ENCODE data around the gene CEP85L. TPM values are rescaled to one million over a fixed set of nuclear protein-coding genes. Genes with fewer than 3 reads are reported as not detected.

CEP85L gene
- total RNA-seq, 1 donor from 2014 or later = 12.6 TPM

- H3K27ac ChIP-seq = no peak overlapping the region
- peaks cover 12% of the 10 kb centered on the region for H3K9me3 Mint-ChIP-seq
- H3K9me3 ChIP-seq (ENCODE audit: low read depth) = peaks cover 3% of the 10 kb centered on the region
- no peak overlapping the region for H3K9ac ChIP-seq
- H3K27ac Mint-ChIP-seq = no peak overlapping the region
- no peaks in the 10 kb centered on the region for H3K79me2 ChIP-seq (ENCODE audit: low read depth)
- no peak for DNase-seq (ENCODE audit: low spot score)
- H3K27me3 Mint-ChIP-seq (ENCODE audit: insufficient read depth, low read depth) = no peaks in the 10 kb centered on the region
- peaks cover 4% of the 10 kb centered on the region for H3K36me3 Mint-ChIP-seq
- H3F3A ChIP-seq (ENCODE audit: low read depth) = no peaks in the 10 kb centered on the region
- no peak for TF ChIP-seq CTCF (IDR thresholded peaks at IDR 0.05)
- TF ChIP-seq EZH2phosphoT487 (IDR thresholded peaks at IDR 0.05) = no peak
- TF ChIP-seq EZH2 (IDR thresholded peaks at IDR 0.05) = no peak
- H3K4me3 Mint-ChIP-seq = no peak overlapping the region
- no peaks in the 10 kb centered on the region for H3K36me3 ChIP-seq
- no peaks in the 10 kb centered on the region for H3K4me1 ChIP-seq
- no peaks in the 10 kb centered on the region for H4K20me1 ChIP-seq (ENCODE audit: low read depth)
- no peak overlapping the region for H3K4me3 ChIP-seq
- no peak overlapping the region for H3K4me2 ChIP-seq
- H2AFZ ChIP-seq (replicated peaks) = no peak overlapping the region
- no peaks in the 10 kb centered on the region for H3K4me1 Mint-ChIP-seq
- no peaks in the 10 kb centered on the region for H3K27me3 ChIP-seq
These were observed 116.1 kb downstream of the CEP85L start for GRCh38 chr6:118535176-118535844.

GRCh38 chr6:118530942-118531341 is 120.4 kb downstream of the CEP85L start:
- Histone ChIP-seq H3F3A (ENCODE audit: low read depth) (no peaks in the 10 kb centered on the region), H3K79me2 (ENCODE audit: low read depth) (no peaks in the 10 kb centered on the region), H3K4me1 (no peaks in the 10 kb centered on the region), H3K9ac (no peak overlapping the region), H3K4me2 (no peak overlapping the region), H4K20me1 (ENCODE audit: low read depth) (no peaks in the 10 kb centered on the region), H2AFZ (replicated peaks) (no peak overlapping the region), H3K36me3 (no peaks in the 10 kb centered on the region), H3K27me3 (no peaks in the 10 kb centered on the region), H3K27ac (no peak overlapping the region), H3K9me3 (ENCODE audit: low read depth) (peaks cover 3% of the 10 kb centered on the region), H3K4me3 (no peak overlapping the region)
- Mint-ChIP-seq H3K4me1 (no peaks in the 10 kb centered on the region), H3K36me3 (peaks cover 4% of the 10 kb centered on the region), H3K4me3 (no peak overlapping the region), H3K27ac (no peak overlapping the region), H3K27me3 (ENCODE audit: insufficient read depth, low read depth) (no peaks in the 10 kb centered on the region), H3K9me3 (peaks cover 12% of the 10 kb centered on the region)
- DNase-seq (ENCODE audit: low spot score) = no peak
- TF ChIP-seq EZH2 (IDR thresholded peaks at IDR 0.05) (no peak), EZH2phosphoT487 (IDR thresholded peaks at IDR 0.05) (no peak), CTCF (IDR thresholded peaks at IDR 0.05) (no peak)

- peaks cover 3% of the 10 kb centered on the region for H3K9me3 ChIP-seq (ENCODE audit: low read depth)
- H3K4me2 ChIP-seq = no peak overlapping the region
- no peak overlapping the region for H3K4me3 ChIP-seq
- H3K4me3 Mint-ChIP-seq = no peak overlapping the region
- H3K36me3 Mint-ChIP-seq = peaks cover 5% of the 10 kb centered on the region
- H3K36me3 ChIP-seq = no peaks in the 10 kb centered on the region
- no peak overlapping the region for H3K27ac Mint-ChIP-seq
- no peaks in the 10 kb centered on the region for H4K20me1 ChIP-seq (ENCODE audit: low read depth)
- no peak overlapping the region for H3K27ac ChIP-seq
- no peaks in the 10 kb centered on the region for H3K27me3 Mint-ChIP-seq (ENCODE audit: insufficient read depth, low read depth)
- no peaks in the 10 kb centered on the region for H3K79me2 ChIP-seq (ENCODE audit: low read depth)
- H3K27me3 ChIP-seq = no peaks in the 10 kb centered on the region
- H3K9me3 Mint-ChIP-seq = peaks cover 12% of the 10 kb centered on the region
- H3K9ac ChIP-seq = no peak overlapping the region
- H3K4me1 Mint-ChIP-seq = no peaks in the 10 kb centered on the region
- no peak overlapping the region for H2AFZ ChIP-seq (replicated peaks)
- no peaks in the 10 kb centered on the region for H3K4me1 ChIP-seq
- no peaks in the 10 kb centered on the region for H3F3A ChIP-seq (ENCODE audit: low read depth)
- no peak for DNase-seq (ENCODE audit: low spot score)
- TF ChIP-seq CTCF (IDR thresholded peaks at IDR 0.05) (no peak), EZH2phosphoT487 (IDR thresholded peaks at IDR 0.05) (no peak), EZH2 (IDR thresholded peaks at IDR 0.05) (no peak)
These were observed 121.6 kb downstream of the CEP85L start for GRCh38 chr6:118529756-118530155.
